ENCODE measurements around the gene ITGB2. TPM values are rescaled to one million over a fixed set of nuclear protein-coding genes. Genes with fewer than 3 reads are reported as not detected.

Gene ITGB2
- total RNA-seq, 1 donor from 2014 or later = 0.34 TPM

GRCh38 chr21:44895859-44896258, 24.8 kb downstream of the ITGB2 start:
- DNase-seq = no peak

GRCh38 chr21:44894687-44895302, 25.9 kb downstream of the ITGB2 start:
- DNase-seq = no peak

GRCh38 chr21:44893948-44894656, 26.6 kb downstream of the ITGB2 start:
- no peak for DNase-seq

GRCh38 chr21:44893278-44893556, 27.5 kb downstream of the ITGB2 start:
- DNase-seq = no peak

GRCh38 chr21:44892536-44893277, 28.0 kb downstream of the ITGB2 start:
- DNase-seq = peak; percentile 75

- no peak for DNase-seq
These were observed 28.6 kb downstream of the ITGB2 start for GRCh38 chr21:44892095-44892494.

- DNase-seq = no peak
These were observed 29.1 kb downstream of the ITGB2 start for GRCh38 chr21:44891631-44892031.

GRCh38 chr21:44890961-44891541, 29.6 kb downstream of the ITGB2 start:
- DNase-seq = no peak

GRCh38 chr21:44890338-44890931, 30.3 kb downstream of the ITGB2 start:
- no peak for DNase-seq

- no peak for DNase-seq
These were observed 30.9 kb downstream of the ITGB2 start for GRCh38 chr21:44889625-44890337.

- no peak for DNase-seq
These were observed 31.8 kb downstream of the ITGB2 start for GRCh38 chr21:44888581-44889550.

GRCh38 chr21:44887807-44888580, 32.7 kb downstream of the ITGB2 start:
- DNase-seq = no peak

GRCh38 chr21:44887126-44887806, 33.4 kb downstream of the ITGB2 start:
- no peak for DNase-seq

- no peak for DNase-seq
These were observed 34.3 kb downstream of the ITGB2 start for GRCh38 chr21:44886113-44887075.

GRCh38 chr21:44885615-44886014, 35.1 kb downstream of the ITGB2 start:
- no peak for DNase-seq

- no peak for DNase-seq
These were observed 36.6 kb downstream of the ITGB2 start for GRCh38 chr21:44884097-44884496.

- DNase-seq = no peak
These were observed 37.4 kb downstream of the ITGB2 start for GRCh38 chr21:44883250-44883649.

- peak; percentile 37 for DNase-seq
These were observed 39.4 kb downstream of the ITGB2 start for GRCh38 chr21:44881198-44881872.

Measured in dermis blood vessel endothelial cell (primary cell).